HEK293T (cell line): ENCODE results near the gene MYOM3.

ENCODE experiments used
- CTCF ChIA-PET: fragments of 350-600 bp; formaldehyde crosslinking; extraction: SDS; loops from one replicate; lab custom pipeline; 2021; ENCODE audit warnings: antibody characterized with exemption, inconsistent platforms; lab: Yijun Ruan, JAX
- POLR2A ChIA-PET: fragments of 350-600 bp; formaldehyde crosslinking; extraction: SDS; loops from one replicate; lab custom pipeline; 2020; ENCODE audit warnings: antibody characterized with exemption, inconsistent platforms; lab: Yijun Ruan, JAX
- DNase-seq: peaks from one replicate; pipeline ENCODE4 v3.0.0; 2012; ENCODE audit warnings: mixed read lengths; ENCODE audit errors: extremely low spot score
- ARNT ChIP-seq: fragments of 450-650 bp; IDR thresholded peaks from 2 replicates; pipeline ENCODE4 v1.6.1; 2017; ENCODE audit warnings: mild to moderate bottlenecking
- BHLHE40 ChIP-seq: fragments of 450-650 bp; IDR thresholded peaks from 2 replicates; pipeline ENCODE4 v1.6.1; 2016; ENCODE audit warnings: mild to moderate bottlenecking, moderate library complexity, borderline replicate concordance
- CTBP1 ChIP-seq: fragments of 450-650 bp; IDR thresholded peaks from 2 replicates; pipeline ENCODE4 v1.6.1; 2016; ENCODE audit warnings: borderline replicate concordance
- ELF4 ChIP-seq: fragments of 450-650 bp; IDR thresholded peaks from 2 replicates; pipeline ENCODE4 v1.6.1; 2017; ENCODE audit warnings: antibody characterized with exemption
- FOXA1 ChIP-seq: fragments of 450-650 bp; IDR thresholded peaks from 2 replicates; pipeline ENCODE4 v1.6.1; 2016; ENCODE audit warnings: mild to moderate bottlenecking
- FOXK2 ChIP-seq: fragments of 450-650 bp; IDR thresholded peaks from 2 replicates; pipeline ENCODE4 v1.6.1; 2016; ENCODE audit warnings: mild to moderate bottlenecking
- FOXM1 ChIP-seq: fragments of 450-650 bp; IDR thresholded peaks from 2 replicates; pipeline ENCODE4 v1.6.1; 2017; ENCODE audit warnings: mild to moderate bottlenecking, borderline replicate concordance
- HDGF ChIP-seq: fragments of 450-650 bp; IDR thresholded peaks from 2 replicates; pipeline ENCODE4 v1.6.1; 2017; ENCODE audit warnings: antibody characterized with exemption, borderline replicate concordance
- L3MBTL2 ChIP-seq: fragments of 450-650 bp; conservative IDR thresholded peaks from 2 replicates; pipeline ENCODE4 v1.6.1; 2016; ENCODE audit warnings: mild to moderate bottlenecking
- LEF1 ChIP-seq: fragments of 450-650 bp; IDR thresholded peaks from 2 replicates; pipeline ENCODE4 v1.6.1; 2017; ENCODE audit warnings: mild to moderate bottlenecking, borderline replicate concordance
- NFRKB ChIP-seq: fragments of 450-650 bp; IDR thresholded peaks from 2 replicates; pipeline ENCODE4 v1.6.1; 2016; ENCODE audit warnings: mild to moderate bottlenecking, moderate library complexity
- PKNOX1 ChIP-seq: fragments of 450-650 bp; IDR thresholded peaks from 2 replicates; pipeline ENCODE4 v1.6.1; 2016
- SP1 ChIP-seq: fragments of 450-650 bp; IDR thresholded peaks from 2 replicates; pipeline ENCODE4 v1.6.1; 2017
- SUZ12 ChIP-seq: fragments of 450-650 bp; IDR thresholded peaks from 2 replicates; pipeline ENCODE4 v1.6.1; 2016; ENCODE audit warnings: mild to moderate bottlenecking
- TARDBP ChIP-seq: fragments of 450-650 bp; IDR thresholded peaks from 2 replicates; pipeline ENCODE4 v1.6.1; 2016
- ZNF384 ChIP-seq: fragments of 450-650 bp; IDR thresholded peaks from 2 replicates; pipeline ENCODE4 v1.6.1; 2016

MYOM3 gene

GRCh38 chr1:24090736-24091135 is 21.2 kb downstream of the MYOM3 start:
- no peak for DNase-seq
- CTCF ChIA-PET = interaction anchor here (1.1 kb wide), 1 partner anchor 12 kb away, joined by 3 read pairs; no protein-coding TSS in a partner anchor
- POLR2A ChIA-PET = no interaction called here
- TF ChIP-seq ARNT (no peak), FOXM1 (no peak), PKNOX1 (no peak), SP1 (no peak), FOXA1 (no peak), ELF4 (no peak), NFRKB (no peak), FOXK2 (no peak), ZNF384 (no peak), TARDBP (no peak), HDGF (no peak)

DNA sequence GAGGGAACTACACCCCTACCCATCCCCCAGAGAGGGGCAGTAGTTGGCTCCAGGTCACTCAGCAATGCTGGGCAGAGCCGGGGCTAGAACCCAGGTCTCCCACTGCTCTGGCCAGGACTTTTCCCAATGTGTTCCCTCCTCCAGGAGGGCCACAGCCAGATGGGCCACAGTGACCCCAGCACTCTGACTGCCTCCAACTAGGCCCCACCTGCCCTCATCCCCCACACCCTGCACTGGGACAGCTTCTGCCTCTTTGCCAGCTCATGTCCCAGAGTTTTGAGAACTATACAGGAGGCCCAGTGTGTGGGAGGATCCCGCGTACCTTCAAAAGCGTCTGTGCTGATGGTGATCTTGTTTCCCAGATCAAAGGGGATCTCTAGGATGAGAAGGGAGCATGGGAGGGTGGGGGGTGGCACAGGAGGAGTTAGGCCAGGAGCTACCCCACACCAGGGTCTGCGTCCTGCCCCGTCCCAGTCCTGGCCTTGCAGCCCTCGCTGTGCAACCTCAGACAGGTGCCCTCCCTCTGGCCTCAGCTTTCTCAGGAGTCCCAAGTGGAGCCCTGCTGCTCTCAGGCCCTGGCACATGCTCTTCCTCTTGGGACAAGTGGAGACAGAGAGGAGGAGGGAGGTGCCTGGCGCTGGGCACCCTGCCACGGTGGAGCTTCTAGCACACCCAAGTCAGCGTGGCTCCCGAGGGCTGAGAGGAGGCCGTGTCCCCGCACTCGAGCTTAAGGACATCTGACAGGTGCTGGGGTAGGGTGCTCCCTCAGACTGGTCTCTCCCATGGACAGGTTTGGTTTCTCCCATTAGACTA is 22.0 kb downstream of the MYOM3 start:
- no peak for DNase-seq
- TF ChIP-seq HDGF = no peak
- TF ChIP-seq LEF1 = no peak
- no peak for TF ChIP-seq CTBP1
- TF ChIP-seq ZNF384 = no peak
- TF ChIP-seq ARNT = no peak
- TF ChIP-seq ELF4 = no peak
- TF ChIP-seq FOXM1 = no peak
- no peak for TF ChIP-seq PKNOX1
- TF ChIP-seq FOXA1 = no peak

GRCh38 chr1:24089027-24089742 is 22.8 kb downstream of the MYOM3 start:
- POLR2A ChIA-PET = no interaction called here
- no peak for TF ChIP-seq FOXK2
- TF ChIP-seq SP1 = no peak
- TF ChIP-seq TARDBP = no peak
- TF ChIP-seq SUZ12 = no peak
- no peak for TF ChIP-seq FOXA1
- no peak for TF ChIP-seq ZNF384
- TF ChIP-seq CTBP1 = no peak
- no peak for TF ChIP-seq HDGF
- TF ChIP-seq NFRKB = no peak
- no peak for TF ChIP-seq L3MBTL2
- no peak for TF ChIP-seq PKNOX1
- TF ChIP-seq ARNT = no peak
- TF ChIP-seq LEF1 = no peak
- DNase-seq = no peak
- CTCF ChIA-PET = no interaction called here

More for the DNA sequence above, 22.0 kb downstream of the MYOM3 start:
- CTCF ChIA-PET = interaction anchor here (1.1 kb wide), 1 partner anchor 13 kb away, joined by 3 read pairs; no protein-coding TSS in a partner anchor
- POLR2A ChIA-PET = no interaction called here

DNA sequence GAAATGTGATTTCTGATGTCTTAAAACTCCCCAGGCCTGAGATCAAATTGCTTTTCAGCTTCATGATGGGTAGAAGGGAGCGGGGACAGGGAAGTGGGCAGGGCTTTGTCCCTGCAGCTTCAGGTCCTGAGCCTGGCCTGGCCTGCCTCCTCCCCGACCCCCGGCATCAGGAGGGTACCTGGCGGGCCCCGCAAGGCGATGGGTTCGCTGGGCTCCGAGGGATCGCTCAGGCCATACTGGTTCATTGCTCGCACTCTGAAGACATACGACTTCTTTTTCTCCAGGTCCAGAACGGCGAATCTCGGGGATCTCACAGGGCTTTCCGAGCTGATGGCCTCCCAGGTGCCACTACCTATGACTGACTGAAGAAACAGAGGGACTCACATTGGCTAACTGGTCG is 25.5 kb downstream of the MYOM3 start:
- ChIA-PET POLR2A (no interaction called here), CTCF (no interaction called here)
- no peak for DNase-seq
- TF ChIP-seq PKNOX1 (no peak), TARDBP (no peak), BHLHE40 (no peak), CTBP1 (no peak), FOXM1 (no peak), ZNF384 (no peak), SUZ12 (no peak), ELF4 (no peak), ARNT (no peak), FOXA1 (no peak), LEF1 (no peak)

- no peak for DNase-seq
- TF ChIP-seq FOXA1 (no peak), L3MBTL2 (no peak), ELF4 (no peak), SP1 (no peak), BHLHE40 (no peak), LEF1 (no peak), NFRKB (no peak), SUZ12 (no peak), ARNT (no peak), HDGF (no peak), FOXK2 (no peak), CTBP1 (no peak), ZNF384 (no peak), FOXM1 (no peak), TARDBP (no peak), PKNOX1 (no peak)
- ChIA-PET CTCF (interaction anchor here (1.4 kb wide), 1 partner anchor 14 kb away, joined by 4 read pairs; no protein-coding TSS in a partner anchor), POLR2A (no interaction called here)
These were observed 26.4 kb downstream of the MYOM3 start for GRCh38 chr1:24085546-24085945.
